ENCODE results near the gene MAD1L1.
A peak's percentile ranks its signal among the peaks of the same experiment; 100 is the strongest.

The MAD1L1 gene

DNA sequence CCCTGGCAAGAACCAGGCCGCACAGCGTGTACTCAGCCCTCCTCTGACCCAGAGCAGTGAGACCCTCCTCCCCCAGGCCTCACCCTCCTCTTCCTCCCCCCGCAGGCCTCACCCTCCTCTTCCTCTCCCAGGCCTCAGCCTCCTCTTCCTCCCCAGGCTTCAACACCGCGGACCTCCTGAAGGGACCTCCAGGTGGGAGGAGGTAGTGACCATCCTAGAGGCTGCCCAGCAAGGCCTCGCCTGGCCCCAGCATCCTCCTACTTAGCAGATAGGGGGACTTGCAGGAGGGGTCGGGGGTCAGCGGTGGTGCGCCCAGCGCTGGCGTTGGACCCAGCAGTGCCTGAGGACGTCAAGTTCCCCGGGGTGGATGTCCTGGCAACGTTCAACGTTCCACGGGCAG lies 291.9 kb downstream of the MAD1L1 start:
- Histone ChIP-seq H3K79me2 (ENCODE audit: insufficient read depth, low read length) (no peaks in the 10 kb centered on the region), H4K20me1 (ENCODE audit: low read depth, low read length) (no peaks in the 10 kb centered on the region), H3K4me2 (ENCODE audit: low read depth, low read length, poor library complexity, severe bottlenecking) (peak overlapping the region; percentile 32), H3K9me2 (replicated peaks; ENCODE audit: insufficient read depth, low read length) (no peaks in the 10 kb centered on the region), H3K36me3 (ENCODE audit: low read length) (no peaks in the 10 kb centered on the region), H3F3A (ENCODE audit: insufficient read depth) (no peaks in the 10 kb centered on the region), H3K9ac (ENCODE audit: low read length) (peak overlapping the region; percentile 13; the same call in 1 of the 2 replicates), H3K27me3 (ENCODE audit: low read length) (no peaks in the 10 kb centered on the region), H3K9me3 (ENCODE audit: insufficient read depth, low read length) (no peaks in the 10 kb centered on the region), H2AFZ (ENCODE audit: low read depth, low read length, severe bottlenecking) (no peak overlapping the region), H3K4me3 (ENCODE audit: insufficient read depth, low read length, poor library complexity, severe bottlenecking) (no peak overlapping the region), H3K27ac (ENCODE audit: low read depth, low read length) (peak overlapping the region; percentile 42)
- no peak for TF ChIP-seq EZH2phosphoT487 (conservative IDR thresholded peaks at IDR 0.05; ENCODE audit: low read length)
- no peak for TF ChIP-seq CTCF (IDR thresholded peaks at IDR 0.05; ENCODE audit: insufficient read depth, low read length, poor library complexity, severe bottlenecking)

DNA sequence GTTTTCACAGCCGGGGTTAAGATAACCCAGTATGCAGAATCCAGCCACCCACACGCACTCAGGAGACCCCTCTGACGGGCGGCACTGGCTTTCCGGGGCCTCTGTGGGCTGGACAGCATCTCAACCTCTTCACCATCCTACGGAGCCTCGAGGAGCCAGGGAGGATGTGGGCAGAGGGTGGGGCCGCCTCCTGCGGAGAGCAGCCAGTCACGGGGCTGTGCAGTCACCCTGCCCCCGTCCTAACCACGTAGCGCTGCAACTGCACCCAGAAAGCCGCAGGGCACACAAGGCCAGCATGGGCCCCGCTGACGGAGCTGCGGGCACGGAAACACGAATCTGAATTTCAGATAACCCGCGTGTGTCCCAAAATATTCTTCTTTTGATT lies 292.4 kb downstream of the MAD1L1 start:
- TF ChIP-seq CTCF (IDR thresholded peaks at IDR 0.05; ENCODE audit: insufficient read depth, low read length, poor library complexity, severe bottlenecking) (no peak), EZH2phosphoT487 (conservative IDR thresholded peaks at IDR 0.05; ENCODE audit: low read length) (no peak)
- peak overlapping the region; percentile 42 for H3K27ac ChIP-seq (ENCODE audit: low read depth, low read length)
- peak overlapping the region; percentile 32 for H3K4me2 ChIP-seq (ENCODE audit: low read depth, low read length, poor library complexity, severe bottlenecking)

DNA sequence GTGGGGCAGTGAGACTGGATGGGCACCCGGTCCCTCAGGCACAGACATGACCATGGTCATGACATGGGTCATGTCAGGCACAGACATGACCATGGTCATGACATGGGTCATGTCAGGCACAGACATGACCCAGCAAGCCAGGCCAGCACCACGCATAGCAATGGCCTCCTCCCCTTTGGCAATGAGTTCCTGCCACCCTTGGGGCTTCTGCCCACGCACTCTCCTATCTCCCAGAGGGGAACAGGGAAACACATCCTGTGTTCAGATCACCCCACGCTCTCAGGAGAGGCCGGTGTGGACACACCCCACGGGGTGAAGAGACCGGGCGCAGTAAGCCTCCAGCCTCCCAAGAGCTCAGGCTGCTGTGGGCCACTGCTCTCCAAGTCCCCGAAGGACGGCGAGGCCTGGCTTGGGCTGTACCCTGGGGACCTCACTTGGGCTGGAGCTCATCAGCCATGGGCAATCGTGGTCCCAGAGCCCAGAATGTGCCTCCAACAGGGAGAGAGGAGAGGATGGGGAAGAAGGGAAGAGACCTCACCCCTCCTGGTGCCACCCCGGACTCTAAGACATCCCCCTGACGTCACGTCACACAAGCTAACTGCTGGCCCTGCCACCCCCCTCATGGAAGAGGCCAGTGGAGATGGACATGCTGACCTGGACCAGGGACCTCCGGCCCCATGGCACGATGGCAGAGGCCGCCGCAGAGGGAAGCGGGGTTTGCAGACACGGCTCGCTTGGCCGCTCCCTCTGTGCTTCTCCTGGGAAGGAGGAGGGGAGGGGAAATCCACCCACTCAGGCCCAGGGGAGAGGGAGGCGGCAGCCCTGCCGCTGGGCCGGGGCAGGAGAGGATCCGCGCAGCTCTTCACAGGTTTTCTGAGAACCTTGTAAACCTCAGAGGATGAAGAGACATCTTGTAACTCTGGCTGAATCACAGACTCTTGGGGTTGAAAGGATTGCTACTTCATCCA lies 293.0 kb downstream of the MAD1L1 start:
- H3K4me3 ChIP-seq (ENCODE audit: insufficient read depth, low read length, poor library complexity, severe bottlenecking): no peak overlapping the region
- no peaks in the 10 kb centered on the region for H3F3A ChIP-seq (ENCODE audit: insufficient read depth)
- peak overlapping the region; percentile 32 for H3K4me2 ChIP-seq (ENCODE audit: low read depth, low read length, poor library complexity, severe bottlenecking)
- H2AFZ ChIP-seq (ENCODE audit: low read depth, low read length, severe bottlenecking): no peak overlapping the region
- H3K27ac ChIP-seq (ENCODE audit: low read depth, low read length): peak overlapping the region; percentile 25
- H3K79me2 ChIP-seq (ENCODE audit: insufficient read depth, low read length): no peaks in the 10 kb centered on the region
- H4K20me1 ChIP-seq (ENCODE audit: low read depth, low read length): no peaks in the 10 kb centered on the region
- H3K9me3 ChIP-seq (ENCODE audit: insufficient read depth, low read length): no peaks in the 10 kb centered on the region
- peak overlapping the region; percentile 21; the same call in 1 of the 2 replicates for H3K9ac ChIP-seq (ENCODE audit: low read length)
- no peaks in the 10 kb centered on the region for H3K27me3 ChIP-seq (ENCODE audit: low read length)
- H3K9me2 ChIP-seq (replicated peaks; ENCODE audit: insufficient read depth, low read length): no peaks in the 10 kb centered on the region
- TF ChIP-seq CTCF (IDR thresholded peaks at IDR 0.05; ENCODE audit: insufficient read depth, low read length, poor library complexity, severe bottlenecking): no peak
- TF ChIP-seq EZH2phosphoT487 (conservative IDR thresholded peaks at IDR 0.05; ENCODE audit: low read length): no peak
- H3K36me3 ChIP-seq (ENCODE audit: low read length): no peaks in the 10 kb centered on the region

More for the DNA sequence above, 292.4 kb downstream of the MAD1L1 start:
- Histone ChIP-seq H4K20me1 (ENCODE audit: low read depth, low read length) (no peaks in the 10 kb centered on the region), H3K9me3 (ENCODE audit: insufficient read depth, low read length) (no peaks in the 10 kb centered on the region), H2AFZ (ENCODE audit: low read depth, low read length, severe bottlenecking) (no peak overlapping the region), H3K36me3 (ENCODE audit: low read length) (no peaks in the 10 kb centered on the region), H3K4me3 (ENCODE audit: insufficient read depth, low read length, poor library complexity, severe bottlenecking) (no peak overlapping the region), H3K79me2 (ENCODE audit: insufficient read depth, low read length) (no peaks in the 10 kb centered on the region), H3K9me2 (replicated peaks; ENCODE audit: insufficient read depth, low read length) (no peaks in the 10 kb centered on the region), H3F3A (ENCODE audit: insufficient read depth) (no peaks in the 10 kb centered on the region), H3K9ac (ENCODE audit: low read length) (peak overlapping the region; percentile 21; the same call in 1 of the 2 replicates), H3K27me3 (ENCODE audit: low read length) (no peaks in the 10 kb centered on the region)
